Right lobe of liver (tissue), 4 donors: Measurements from ENCODE around the gene ZNF490.

Source experiments
- CTCF ChIP-seq, 4 donors: fragments of 200-600 bp in 3 of 4; fragments of 450-650 bp in 1 of 4; IDR thresholded peaks; one replicate each; pipeline versions ENCODE4 v1.5.1 to v1.8.0; 2016 to 2022; ENCODE audit warnings: antibody characterized with exemption in 4 of 4, mild to moderate bottlenecking in 2 of 4
- POLR2A ChIP-seq: fragments of 450-650 bp; IDR thresholded peaks from one replicate; pipeline ENCODE4 v1.6.1; 2017; ENCODE audit warnings: antibody characterized with exemption, mild to moderate bottlenecking
- donor health status: DM: no; HTN: no; CAD: no.
- donor health status: DM: no; HTN: no; CAD: no.
- donor health status: DM: no; HTN: yes; CAD: no.

- TF ChIP-seq CTCF (IDR thresholded peaks at IDR 0.05) (no peak), POLR2A (no peak)
Measured at GRCh38 chr19:12596485-12596884, 14.1 kb downstream of the ZNF490 start.
